HEK293 (cell line): ENCODE measurements around the gene PTGES2.
"Not testable (repeated sequence)": the region's sequence is repeated elsewhere in the genome, so short reads cannot be mapped to it uniquely, and the experiment has no call there.

Experiments
- CTCF ChIA-PET: fragments of 350-600 bp; formaldehyde crosslinking; extraction: SDS; loops from one replicate; lab custom pipeline; 2021; ENCODE audit warnings: antibody characterized with exemption; lab: Yijun Ruan, JAX
- POLR2A ChIA-PET: fragments of 300-600 bp; formaldehyde crosslinking; extraction: SDS; loops from one replicate; lab custom pipeline; 2020; ENCODE audit warnings: antibody characterized with exemption, inconsistent platforms; lab: Yijun Ruan, JAX
- H3K27ac ChIP-seq: fragments of 200-500 bp; sonication (Bioruptor generic); 2 replicates; pipeline ENCODE4 v1.5.1; 2014; ENCODE audit warnings: low read depth, low read length, control low read depth, inconsistent platforms; ENCODE audit errors: extremely low read depth
- H3K36me3 ChIP-seq, 2 experiments: fragments of 200-500 bp in 1 of 2; sonication (Bioruptor generic) in 1 of 2; 1 replicate in 1 of 2; 2 replicates in 1 of 2; pipeline ENCODE4 v1.5.1; 2014 to 2017; ENCODE audit warnings: inconsistent platforms in 2 of 2, low read length in 2 of 2; ENCODE audit not compliant: control insufficient read depth in 2 of 2, insufficient read depth in 1 of 2
- H3K4me1 ChIP-seq: fragments of 200-500 bp; sonication (Bioruptor generic); 2 replicates; pipeline ENCODE4 v1.5.1; 2014; ENCODE audit warnings: mild to moderate bottlenecking, low read length, inconsistent platforms; ENCODE audit not compliant: control insufficient read depth, insufficient read depth
- H3K4me3 ChIP-seq: 2 replicates; pipeline ENCODE4 v1.5.1; 2011; ENCODE audit warnings: low read depth, mild to moderate bottlenecking, control low read depth, low read length, moderate library complexity
- H3K9me3 ChIP-seq: fragments of 200-500 bp; sonication (Bioruptor generic); 2 replicates; pipeline ENCODE4 v1.5.1; 2014; ENCODE audit warnings: low read depth, low read length, inconsistent platforms; ENCODE audit not compliant: control insufficient read depth, insufficient read depth
- ATF2 ChIP-seq: fragments of 450-650 bp; formaldehyde crosslinking; IDR thresholded peaks from 2 replicates; pipeline ENCODE4 v1.5.1; 2016; ENCODE audit warnings: missing biosample characterization, missing genetic modification characterization, low read depth
- FEZF1 ChIP-seq: fragments of 450-650 bp; formaldehyde crosslinking; IDR thresholded peaks from 2 replicates; pipeline ENCODE4 v1.5.1; 2016; ENCODE audit warnings: missing biosample characterization, missing genetic modification characterization
- IKZF3 ChIP-seq: fragments of 450-650 bp; IDR thresholded peaks from 2 replicates; pipeline ENCODE4 v1.5.0; 2018; ENCODE audit warnings: missing biosample characterization, mild to moderate bottlenecking, missing genetic modification characterization, moderate library complexity
- KLF10 ChIP-seq: fragments of 450-650 bp; IDR thresholded peaks from 2 replicates; pipeline ENCODE4 v1.5.1; 2018; ENCODE audit warnings: missing biosample characterization, mild to moderate bottlenecking, missing genetic modification characterization
- ZNF10 ChIP-seq: fragments of 450-650 bp; formaldehyde crosslinking; IDR thresholded peaks from 2 replicates; pipeline ENCODE4 v1.5.1; 2017; ENCODE audit warnings: missing biosample characterization, missing genetic modification characterization
- ZNF2 ChIP-seq: fragments of 450-650 bp; formaldehyde crosslinking; IDR thresholded peaks from 2 replicates; pipeline ENCODE4 v1.5.1; 2016; ENCODE audit warnings: missing biosample characterization, missing genetic modification characterization
- ZNF335 ChIP-seq: fragments of 450-650 bp; formaldehyde crosslinking; conservative IDR thresholded peaks from 2 replicates; pipeline ENCODE4 v1.5.1; 2016; ENCODE audit warnings: missing biosample characterization, missing genetic modification characterization
- ZNF366 ChIP-seq: fragments of 450-650 bp; formaldehyde crosslinking; conservative IDR thresholded peaks from 2 replicates; pipeline ENCODE4 v1.5.1; 2016; ENCODE audit warnings: missing biosample characterization, missing genetic modification characterization
- ZNF37A ChIP-seq: fragments of 450-650 bp; IDR thresholded peaks from 2 replicates; pipeline ENCODE4 v1.5.1; 2018; ENCODE audit warnings: missing biosample characterization, missing genetic modification characterization
- ZNF677 ChIP-seq: fragments of 450-650 bp; IDR thresholded peaks from 2 replicates; pipeline ENCODE4 v1.5.0; 2018; ENCODE audit warnings: missing biosample characterization, mild to moderate bottlenecking, missing genetic modification characterization, moderate library complexity
- ZNF701 ChIP-seq: fragments of 450-650 bp; formaldehyde crosslinking; IDR thresholded peaks from 2 replicates; pipeline ENCODE4 v1.5.1; 2016; ENCODE audit warnings: missing biosample characterization, missing genetic modification characterization
- ZNF76 ChIP-seq: fragments of 450-650 bp; formaldehyde crosslinking; IDR thresholded peaks from 2 replicates; pipeline ENCODE4; 2016; ENCODE audit warnings: low read depth, missing biosample characterization, missing genetic modification characterization, borderline replicate concordance
- ZNF791 ChIP-seq: fragments of 450-650 bp; formaldehyde crosslinking; IDR thresholded peaks from 2 replicates; pipeline ENCODE4 v1.5.1; 2016; ENCODE audit warnings: missing biosample characterization, missing genetic modification characterization
- TF ChIP-seq, protein P1 (sequence below): fragments of 450-650 bp; formaldehyde crosslinking; IDR thresholded peaks from 2 replicates; pipeline ENCODE4 v1.5.1; 2016; ENCODE audit warnings: missing biosample characterization, missing genetic modification characterization
- TF ChIP-seq, protein P2 (sequence below): fragments of 450-650 bp; formaldehyde crosslinking; IDR thresholded peaks from 2 replicates; pipeline ENCODE4 v1.5.1; 2017; ENCODE audit warnings: missing biosample characterization, missing genetic modification characterization
- TF ChIP-seq, protein P3 (sequence below): fragments of 450-650 bp; formaldehyde crosslinking; IDR thresholded peaks from 2 replicates; pipeline ENCODE4; 2016; ENCODE audit warnings: missing biosample characterization, missing genetic modification characterization
- TF ChIP-seq, protein P4 (sequence below): fragments of 450-650 bp; IDR thresholded peaks from 2 replicates; pipeline ENCODE4 v1.5.1; 2018; ENCODE audit warnings: missing biosample characterization, mild to moderate bottlenecking, missing genetic modification characterization

Gene PTGES2

GRCh38 chr9:128072144-128073021 lies 55.1 kb downstream of the PTGES2 start (continued):
- TF ChIP-seq ATF2 = peak; percentile 45; the same call in 1 of the 2 replicates
- TF ChIP-seq ZNF76 (tag by site-specific recombination) = peak; percentile 59; the same call in 1 of the 2 replicates
- TF ChIP-seq, protein P1, sequence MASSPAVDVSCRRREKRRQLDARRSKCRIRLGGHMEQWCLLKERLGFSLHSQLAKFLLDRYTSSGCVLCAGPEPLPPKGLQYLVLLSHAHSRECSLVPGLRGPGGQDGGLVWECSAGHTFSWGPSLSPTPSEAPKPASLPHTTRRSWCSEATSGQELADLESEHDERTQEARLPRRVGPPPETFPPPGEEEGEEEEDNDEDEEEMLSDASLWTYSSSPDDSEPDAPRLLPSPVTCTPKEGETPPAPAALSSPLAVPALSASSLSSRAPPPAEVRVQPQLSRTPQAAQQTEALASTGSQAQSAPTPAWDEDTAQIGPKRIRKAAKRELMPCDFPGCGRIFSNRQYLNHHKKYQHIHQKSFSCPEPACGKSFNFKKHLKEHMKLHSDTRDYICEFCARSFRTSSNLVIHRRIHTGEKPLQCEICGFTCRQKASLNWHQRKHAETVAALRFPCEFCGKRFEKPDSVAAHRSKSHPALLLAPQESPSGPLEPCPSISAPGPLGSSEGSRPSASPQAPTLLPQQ (tag by site-specific recombination) = peak; percentile 97
- TF ChIP-seq ZNF366 (tag by site-specific recombination) = peak; percentile 63
- TF ChIP-seq, protein P2, sequence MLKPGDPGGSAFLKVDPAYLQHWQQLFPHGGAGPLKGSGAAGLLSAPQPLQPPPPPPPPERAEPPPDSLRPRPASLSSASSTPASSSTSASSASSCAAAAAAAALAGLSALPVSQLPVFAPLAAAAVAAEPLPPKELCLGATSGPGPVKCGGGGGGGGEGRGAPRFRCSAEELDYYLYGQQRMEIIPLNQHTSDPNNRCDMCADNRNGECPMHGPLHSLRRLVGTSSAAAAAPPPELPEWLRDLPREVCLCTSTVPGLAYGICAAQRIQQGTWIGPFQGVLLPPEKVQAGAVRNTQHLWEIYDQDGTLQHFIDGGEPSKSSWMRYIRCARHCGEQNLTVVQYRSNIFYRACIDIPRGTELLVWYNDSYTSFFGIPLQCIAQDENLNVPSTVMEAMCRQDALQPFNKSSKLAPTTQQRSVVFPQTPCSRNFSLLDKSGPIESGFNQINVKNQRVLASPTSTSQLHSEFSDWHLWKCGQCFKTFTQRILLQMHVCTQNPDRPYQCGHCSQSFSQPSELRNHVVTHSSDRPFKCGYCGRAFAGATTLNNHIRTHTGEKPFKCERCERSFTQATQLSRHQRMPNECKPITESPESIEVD (tag by site-specific recombination) = peak; percentile 62
- TF ChIP-seq ZNF335 = 0 out of 2 replicates have a peak, but pooled peaks have one; percentile 12
- peak; percentile 67; the same call in 1 of the 2 replicates for TF ChIP-seq ZNF10 (tag by site-specific recombination)
- no peak for TF ChIP-seq ZNF701 (tag by site-specific recombination)
- TF ChIP-seq ZNF2 = no peak
- TF ChIP-seq KLF10 (tag by site-specific recombination) = peak; percentile 46; the same call in 1 of the 2 replicates
- TF ChIP-seq, protein P3, sequence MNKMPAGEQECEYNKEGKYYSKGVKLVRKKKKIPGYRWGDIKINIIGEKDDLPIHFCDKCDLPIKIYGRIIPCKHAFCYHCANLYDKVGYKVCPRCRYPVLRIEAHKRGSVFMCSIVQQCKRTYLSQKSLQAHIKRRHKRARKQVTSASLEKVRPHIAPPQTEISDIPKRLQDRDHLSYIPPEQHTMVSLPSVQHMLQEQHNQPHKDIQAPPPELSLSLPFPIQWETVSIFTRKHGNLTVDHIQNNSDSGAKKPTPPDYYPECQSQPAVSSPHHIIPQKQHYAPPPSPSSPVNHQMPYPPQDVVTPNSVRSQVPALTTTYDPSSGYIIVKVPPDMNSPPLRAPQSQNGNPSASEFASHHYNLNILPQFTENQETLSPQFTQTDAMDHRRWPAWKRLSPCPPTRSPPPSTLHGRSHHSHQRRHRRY = no peak
- no peak for TF ChIP-seq FEZF1 (tag by site-specific recombination)
- TF ChIP-seq IKZF3 (tag by site-specific recombination) = 0 out of 2 replicates have a peak, but pooled peaks have one; percentile 29
- TF ChIP-seq, protein P4, sequence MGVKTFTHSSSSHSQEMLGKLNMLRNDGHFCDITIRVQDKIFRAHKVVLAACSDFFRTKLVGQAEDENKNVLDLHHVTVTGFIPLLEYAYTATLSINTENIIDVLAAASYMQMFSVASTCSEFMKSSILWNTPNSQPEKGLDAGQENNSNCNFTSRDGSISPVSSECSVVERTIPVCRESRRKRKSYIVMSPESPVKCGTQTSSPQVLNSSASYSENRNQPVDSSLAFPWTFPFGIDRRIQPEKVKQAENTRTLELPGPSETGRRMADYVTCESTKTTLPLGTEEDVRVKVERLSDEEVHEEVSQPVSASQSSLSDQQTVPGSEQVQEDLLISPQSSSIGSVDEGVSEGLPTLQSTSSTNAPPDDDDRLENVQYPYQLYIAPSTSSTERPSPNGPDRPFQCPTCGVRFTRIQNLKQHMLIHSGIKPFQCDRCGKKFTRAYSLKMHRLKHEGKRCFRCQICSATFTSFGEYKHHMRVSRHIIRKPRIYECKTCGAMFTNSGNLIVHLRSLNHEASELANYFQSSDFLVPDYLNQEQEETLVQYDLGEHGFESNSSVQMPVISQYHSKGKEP (tag by site-specific recombination) = peak; percentile 27; the same call in 1 of the 2 replicates
- no peak for TF ChIP-seq ZNF791 (tag by site-specific recombination)
- peak; percentile 46; the same call in 1 of the 2 replicates for TF ChIP-seq ZNF677 (tag by site-specific recombination)
- TF ChIP-seq ZNF37A (tag by site-specific recombination) = no peak

- not testable (repeated sequence) for H3K4me1 ChIP-seq, H3K36me3 ChIP-seq, H3K9me3 ChIP-seq, H3K27ac ChIP-seq, H3K4me3 ChIP-seq
- CTCF ChIA-PET = interaction anchor here (1.1 to 3.0 kb wide), 4 partner anchors 10 to 46 kb away, joined by 3 to 16 read pairs (median 11); no protein-coding TSS in a partner anchor
- POLR2A ChIA-PET = interaction anchor here (0.7 to 1.4 kb wide), 2 partner anchors 27 to 57 kb away, joined by 4 to 5 read pairs; no protein-coding TSS in a partner anchor
Observed at GRCh38 chr9:128071475-128071874, 56.1 kb downstream of the PTGES2 start.
